IPS DF 4.7 (cell line): Measurements from ENCODE around the gene PIK3CD.
"Not testable (repeated sequence)": the region's sequence is repeated elsewhere in the genome, so short reads cannot be mapped to it uniquely, and the experiment has no call there.

Experiments
- DNase-seq: peaks from one replicate; pipeline ENCODE4 v3.0.0-alpha.2; 2013; ENCODE audit warnings: low spot score; ENCODE audit errors: extremely low read depth

Gene PIK3CD

GRCh38 chr1:9654051-9654833, 2.7 kb downstream of the PIK3CD start:
- no peak for DNase-seq

GRCh38 chr1:9654834-9655723, 3.5 kb downstream of the PIK3CD start:
- DNase-seq = no peak

- DNase-seq = no peak
Observed at GRCh38 chr1:9655836-9656235, 4.3 kb downstream of the PIK3CD start.

GRCh38 chr1:9657521-9658032, 6.0 kb downstream of the PIK3CD start:
- no peak for DNase-seq

GRCh38 chr1:9658199-9658598, 6.7 kb downstream of the PIK3CD start:
- no peak for DNase-seq

- no peak for DNase-seq
Observed at GRCh38 chr1:9659328-9659727, 7.8 kb downstream of the PIK3CD start.

GRCh38 chr1:9663257-9663656, 11.7 kb downstream of the PIK3CD start:
- DNase-seq = no peak

GRCh38 chr1:9665193-9665592, 13.7 kb downstream of the PIK3CD start:
- DNase-seq = no peak

- no peak for DNase-seq
Observed at GRCh38 chr1:9668080-9668479, 16.5 kb downstream of the PIK3CD start.

- DNase-seq = no peak
Observed at GRCh38 chr1:9670085-9670484, 18.6 kb downstream of the PIK3CD start.

GRCh38 chr1:9671377-9672140, 20.0 kb downstream of the PIK3CD start:
- no peak for DNase-seq

GRCh38 chr1:9672444-9672843, 20.9 kb downstream of the PIK3CD start:
- no peak for DNase-seq

GRCh38 chr1:9675393-9675792, 23.9 kb downstream of the PIK3CD start:
- no peak for DNase-seq

GRCh38 chr1:9676128-9676527, 24.6 kb downstream of the PIK3CD start:
- DNase-seq = not testable (repeated sequence)

GRCh38 chr1:9676815-9677393, 25.4 kb downstream of the PIK3CD start:
- DNase-seq = no peak

- no peak for DNase-seq
Observed at GRCh38 chr1:9680091-9680490, 28.6 kb downstream of the PIK3CD start.

GRCh38 chr1:9680828-9681227, 29.3 kb downstream of the PIK3CD start:
- no peak for DNase-seq

GRCh38 chr1:9684801-9685200, 33.3 kb downstream of the PIK3CD start:
- no peak for DNase-seq

GRCh38 chr1:9687120-9687873, 35.8 kb downstream of the PIK3CD start:
- no peak for DNase-seq

- no peak for DNase-seq
Observed at GRCh38 chr1:9687874-9688582, 36.5 kb downstream of the PIK3CD start.
